Epithelial cell of proximal tubule (primary cell): ENCODE data around the gene RGR. TPM values are rescaled to one million over a fixed set of nuclear protein-coding genes. Genes with fewer than 3 reads are reported as not detected.

ENCODE experiments used
- DNase-seq: peaks from one replicate; pipeline ENCODE4 v3.0.0-alpha.2; 2011; ENCODE audit warnings: low read depth
- H3K4me3 ChIP-seq: 2 replicates; pipeline ENCODE4 v1.5.1; 2011; ENCODE audit warnings: low read depth, mild to moderate bottlenecking, low read length
- total RNA-seq: library from RNA; depleted of rRNA; stranded (reverse); fragments of >200 nt; gene quantifications from 2 replicates; pipeline ENCODE4 v1.2.3, GENCODE V29; 2015
- TF ChIP-seq, protein P1 (sequence below): conservative IDR thresholded peaks from 2 replicates; pipeline ENCODE4 v1.5.1; 2012; ENCODE audit warnings: low read depth, mild to moderate bottlenecking, low read length

Gene RGR
- total RNA-seq, 1 donor from 2014 or later: not detected

DNA sequence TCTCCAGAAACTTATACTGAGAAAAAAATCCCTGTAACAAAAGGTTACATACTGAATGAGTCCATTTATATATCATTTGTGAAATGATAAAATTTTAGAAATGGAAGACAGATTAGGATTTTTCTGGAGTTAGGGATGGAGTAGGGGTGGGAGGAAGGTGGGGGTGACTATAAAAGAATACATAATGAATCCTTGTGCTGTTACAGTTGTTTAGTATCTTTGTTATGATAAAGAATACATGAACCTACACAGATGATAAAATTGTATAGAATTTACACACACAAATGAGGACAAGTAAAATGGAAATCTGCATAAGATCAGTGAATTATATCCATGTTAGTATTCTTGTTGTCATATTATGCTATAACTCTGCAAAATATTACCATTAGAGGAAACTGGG, 41.8 kb downstream of the RGR start:
- TF ChIP-seq, protein P1, sequence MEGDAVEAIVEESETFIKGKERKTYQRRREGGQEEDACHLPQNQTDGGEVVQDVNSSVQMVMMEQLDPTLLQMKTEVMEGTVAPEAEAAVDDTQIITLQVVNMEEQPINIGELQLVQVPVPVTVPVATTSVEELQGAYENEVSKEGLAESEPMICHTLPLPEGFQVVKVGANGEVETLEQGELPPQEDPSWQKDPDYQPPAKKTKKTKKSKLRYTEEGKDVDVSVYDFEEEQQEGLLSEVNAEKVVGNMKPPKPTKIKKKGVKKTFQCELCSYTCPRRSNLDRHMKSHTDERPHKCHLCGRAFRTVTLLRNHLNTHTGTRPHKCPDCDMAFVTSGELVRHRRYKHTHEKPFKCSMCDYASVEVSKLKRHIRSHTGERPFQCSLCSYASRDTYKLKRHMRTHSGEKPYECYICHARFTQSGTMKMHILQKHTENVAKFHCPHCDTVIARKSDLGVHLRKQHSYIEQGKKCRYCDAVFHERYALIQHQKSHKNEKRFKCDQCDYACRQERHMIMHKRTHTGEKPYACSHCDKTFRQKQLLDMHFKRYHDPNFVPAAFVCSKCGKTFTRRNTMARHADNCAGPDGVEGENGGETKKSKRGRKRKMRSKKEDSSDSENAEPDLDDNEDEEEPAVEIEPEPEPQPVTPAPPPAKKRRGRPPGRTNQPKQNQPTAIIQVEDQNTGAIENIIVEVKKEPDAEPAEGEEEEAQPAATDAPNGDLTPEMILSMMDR: no peak
- DNase-seq: no peak
- no peak overlapping the region for H3K4me3 ChIP-seq

DNA sequence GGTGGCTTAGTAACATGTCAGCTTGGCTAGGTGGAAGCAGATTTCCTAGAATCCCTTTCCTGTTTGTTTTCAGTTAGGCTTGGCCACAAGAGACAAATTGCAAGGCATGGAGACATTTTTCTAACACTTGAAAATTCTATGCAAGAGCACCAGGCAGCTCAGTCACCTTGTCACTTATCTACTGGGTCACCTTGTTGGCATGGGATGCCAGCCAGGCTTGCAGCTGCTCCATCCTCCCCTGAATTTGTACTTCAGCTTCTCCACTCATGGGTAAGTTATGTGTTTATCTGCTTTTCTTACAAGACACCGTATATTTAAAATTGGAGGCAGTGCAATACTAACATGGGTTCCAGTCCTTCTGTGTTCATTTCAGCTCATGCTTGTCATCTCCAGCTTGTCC, 43.3 kb downstream of the RGR start:
- H3K4me3 ChIP-seq: no peak overlapping the region
- TF ChIP-seq, protein P1: no peak
- no peak for DNase-seq

DNA sequence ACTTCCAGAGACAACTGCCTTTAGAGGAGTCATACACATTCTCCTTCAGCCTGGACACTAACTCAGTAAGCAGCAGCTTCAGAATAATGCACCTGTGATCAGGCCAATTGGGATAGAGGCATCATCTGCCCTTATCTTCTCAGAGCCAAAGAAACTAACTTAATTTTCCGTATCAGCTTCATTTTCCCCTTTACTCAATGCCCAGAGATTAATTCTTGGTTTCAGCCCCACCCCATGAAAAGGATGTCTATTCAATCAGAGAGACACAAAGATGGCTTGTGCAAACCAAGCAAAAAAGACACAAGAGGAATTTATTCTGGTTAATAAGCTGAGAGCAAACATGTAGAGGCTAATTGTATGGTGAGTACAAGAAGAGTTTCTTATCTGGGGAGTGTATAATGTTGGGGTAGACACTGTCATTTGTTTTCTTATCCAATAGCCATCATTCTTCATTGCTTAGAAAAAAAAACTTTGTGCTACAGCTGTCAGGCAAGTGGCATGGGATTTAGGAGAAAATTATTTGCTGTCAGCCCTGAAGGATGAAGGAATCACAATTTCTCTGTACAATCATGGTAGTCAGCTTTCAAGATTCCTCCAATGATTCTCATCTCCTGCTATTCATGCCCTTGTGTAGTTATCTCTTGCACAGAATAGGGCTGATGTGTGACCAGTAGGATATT, 44.8 kb downstream of the RGR start:
- DNase-seq: no peak
- TF ChIP-seq, protein P1: no peak
- no peak overlapping the region for H3K4me3 ChIP-seq

DNA sequence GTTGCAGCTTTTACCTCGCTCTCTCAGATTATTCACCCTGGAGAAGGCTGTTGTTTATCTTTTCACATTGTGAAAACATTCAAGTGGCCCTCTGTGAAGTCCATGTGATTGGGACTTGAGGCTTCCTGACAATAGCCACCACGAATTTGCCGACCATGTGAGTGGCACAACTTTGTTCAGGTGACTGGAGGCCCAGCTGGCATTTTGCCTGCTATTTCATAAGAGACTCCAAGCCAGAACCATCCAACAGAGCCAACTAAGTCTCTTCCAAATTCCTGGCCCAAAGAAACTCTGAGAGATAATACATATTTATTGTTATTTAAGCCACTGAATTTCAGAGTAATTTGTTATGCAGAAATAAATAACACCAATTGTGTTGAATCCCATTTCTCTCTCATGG, 45.4 kb downstream of the RGR start:
- TF ChIP-seq, protein P1: no peak
- DNase-seq: no peak
- H3K4me3 ChIP-seq: no peak overlapping the region

DNA sequence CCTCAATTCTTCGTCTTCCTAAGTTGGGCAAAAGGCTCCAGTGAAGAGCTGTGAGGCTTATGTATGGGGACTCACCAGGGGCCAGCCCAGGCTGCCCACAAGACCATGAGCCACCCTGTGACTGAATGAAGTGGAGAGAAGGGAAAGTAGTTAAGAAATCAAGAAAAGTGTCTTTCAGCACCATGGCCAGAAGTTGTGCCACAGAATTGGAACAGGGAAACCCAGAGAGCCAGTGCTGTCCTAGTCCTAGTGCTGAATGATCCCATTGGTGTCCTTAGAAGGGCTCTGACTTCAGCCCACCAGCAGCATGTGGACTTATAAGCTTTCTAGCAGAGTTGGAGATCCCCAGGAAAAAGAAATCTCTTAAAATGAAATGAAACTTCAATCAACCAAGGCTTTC, 46.5 kb downstream of the RGR start:
- no peak overlapping the region for H3K4me3 ChIP-seq
- DNase-seq: no peak
- TF ChIP-seq, protein P1: no peak

DNA sequence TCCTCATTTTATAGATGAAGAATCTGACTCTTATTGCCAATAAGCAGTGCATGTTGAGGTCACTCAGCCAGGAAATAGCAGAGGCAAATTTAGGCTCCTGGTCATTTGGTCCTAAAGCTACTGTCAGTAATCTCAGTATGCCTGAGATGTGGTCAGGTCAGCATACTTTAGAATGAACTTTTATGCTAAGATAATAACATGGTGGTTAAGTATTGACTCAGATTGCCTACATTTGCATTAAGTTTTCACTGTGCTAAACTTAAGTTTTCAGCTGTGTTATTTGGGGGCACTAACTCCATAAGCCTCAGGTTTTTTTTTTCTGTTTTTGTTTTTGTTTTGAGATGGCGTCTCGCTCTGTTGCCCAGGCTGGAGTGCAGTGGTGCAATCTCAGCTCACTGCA, 47.6 kb downstream of the RGR start:
- H3K4me3 ChIP-seq: no peak overlapping the region
- TF ChIP-seq, protein P1: no peak
- no peak for DNase-seq

DNA sequence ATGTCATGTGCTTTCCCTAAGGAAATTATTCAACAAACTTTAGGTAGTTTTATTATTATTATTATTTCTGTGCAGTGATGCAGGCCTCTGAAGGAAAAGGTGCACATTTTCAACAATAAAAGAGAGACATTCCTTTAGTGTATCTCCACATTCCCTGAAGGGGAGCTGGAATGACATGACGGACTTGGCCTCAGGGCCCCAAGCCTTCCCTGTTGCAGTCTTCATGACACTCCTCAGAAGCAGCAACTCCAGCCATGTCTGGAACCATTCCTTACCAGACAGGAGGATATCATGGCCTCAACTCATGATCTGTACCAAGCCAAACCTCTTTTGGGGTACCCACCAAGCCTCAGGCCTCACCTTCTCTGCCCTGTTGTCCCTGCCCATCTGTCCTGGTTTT, 48.3 kb downstream of the RGR start:
- TF ChIP-seq, protein P1: no peak
- no peak overlapping the region for H3K4me3 ChIP-seq
- no peak for DNase-seq
